Astrocyte of the cerebellum (primary cell): ENCODE data around the gene PSEN2.

Source experiments
- DNase-seq: peaks from one replicate; pipeline ENCODE4 v3.0.0-alpha.2; 2011; ENCODE audit warnings: low read depth
- H3K4me3 ChIP-seq: 2 replicates; pipeline ENCODE4 v1.5.1; 2011; ENCODE audit warnings: mild to moderate bottlenecking, low read depth, low read length, moderate library complexity
- CTCF ChIP-seq: IDR thresholded peaks from 2 replicates; pipeline ENCODE4 v1.5.1; 2012; ENCODE audit warnings: low read length, low read depth, moderate library complexity, mild to moderate bottlenecking; ENCODE audit errors: missing control alignments
- in situ Hi-C: cut with HindIII; loops from 2 replicates; pipeline ENCODE4 v1.10.0; 2017; ENCODE audit warnings: low sequenced_read_pairs

PSEN2 gene

GRCh38 chr1:226870401-226871279 is at the start of gene PSEN2:
TSS of gene PSEN2 (plus strand) at chr1:226870616. CDS start at chr1:226881908, 11,292 bp downstream.
- no peak for DNase-seq
- TF ChIP-seq CTCF, result peak; percentile 8
- H3K4me3 ChIP-seq, result peak within 1 kb of the TSS; percentile 62
- in situ Hi-C loops, result no loop called here

- no peak for TF ChIP-seq CTCF
- H3K4me3 ChIP-seq, result no peak overlapping the region
- in situ Hi-C loops, result no loop called here
- DNase-seq, result peak; percentile 91
Observed at GRCh38 chr1:226820941-226821718, 49.3 kb upstream of the PSEN2 start.

GRCh38 chr1:226821719-226822085 is 48.7 kb upstream of the PSEN2 start:
- in situ Hi-C loops, result no loop called here
- no peak for TF ChIP-seq CTCF
- no peak overlapping the region for H3K4me3 ChIP-seq
- no peak for DNase-seq

- in situ Hi-C loops, result no loop called here
- no peak for TF ChIP-seq CTCF
- H3K4me3 ChIP-seq, result no peak overlapping the region
- no peak for DNase-seq
Observed at GRCh38 chr1:226823643-226824042, 46.8 kb upstream of the PSEN2 start.

GRCh38 chr1:226825037-226825745 is 45.2 kb upstream of the PSEN2 start:
- TF ChIP-seq CTCF, result no peak
- no peak overlapping the region for H3K4me3 ChIP-seq
- no peak for DNase-seq
- in situ Hi-C loops, result loop anchor here (25.0 kb wide), 1 partner anchor 188 kb away; no protein-coding TSS in a partner anchor

GRCh38 chr1:226825746-226826100 is 44.7 kb upstream of the PSEN2 start:
- TF ChIP-seq CTCF, result no peak
- no peak overlapping the region for H3K4me3 ChIP-seq
- no peak for DNase-seq
- in situ Hi-C loops, result loop anchor here (25.0 kb wide), 1 partner anchor 188 kb away; no protein-coding TSS in a partner anchor
